NAMALWA (cell line): Measurements from ENCODE around the gene SET.
"Not testable (repeated sequence)": the region's sequence is repeated elsewhere in the genome, so short reads cannot be mapped to it uniquely, and the experiment has no call there.

Experiments
- DNase-seq: peaks from one replicate; pipeline ENCODE4 v3.0.0-alpha.2; 2015; ENCODE audit warnings: low spot score

The SET gene

GRCh38 chr9:128687453-128687852 lies 1.6 kb upstream of the SET start:
- DNase-seq, result no peak

DNA sequence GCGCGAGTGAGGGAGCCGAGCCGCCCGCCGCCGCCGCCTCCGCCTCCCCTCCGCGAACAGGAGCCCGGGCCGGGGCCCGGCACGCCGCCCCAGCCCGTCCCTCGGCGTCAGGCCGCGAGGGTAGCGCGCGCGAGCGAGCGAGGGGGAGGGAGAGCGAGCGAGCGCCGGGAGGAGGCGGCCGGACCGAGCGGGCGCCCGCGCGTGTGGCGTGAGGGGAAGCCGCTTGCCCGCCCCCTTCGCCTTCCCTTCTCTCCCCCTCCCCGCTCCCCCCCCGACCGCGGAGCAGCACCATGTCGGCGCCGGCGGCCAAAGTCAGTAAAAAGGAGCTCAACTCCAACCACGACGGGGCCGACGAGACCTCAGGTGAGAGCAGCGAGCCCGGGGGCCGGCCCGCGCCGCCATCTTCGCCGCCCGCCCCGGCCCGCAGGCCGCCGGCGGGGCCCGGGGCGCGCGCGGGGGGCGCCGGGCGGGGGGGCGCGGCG lies 312 bp downstream of the SET start:
- no peak for DNase-seq

DNA sequence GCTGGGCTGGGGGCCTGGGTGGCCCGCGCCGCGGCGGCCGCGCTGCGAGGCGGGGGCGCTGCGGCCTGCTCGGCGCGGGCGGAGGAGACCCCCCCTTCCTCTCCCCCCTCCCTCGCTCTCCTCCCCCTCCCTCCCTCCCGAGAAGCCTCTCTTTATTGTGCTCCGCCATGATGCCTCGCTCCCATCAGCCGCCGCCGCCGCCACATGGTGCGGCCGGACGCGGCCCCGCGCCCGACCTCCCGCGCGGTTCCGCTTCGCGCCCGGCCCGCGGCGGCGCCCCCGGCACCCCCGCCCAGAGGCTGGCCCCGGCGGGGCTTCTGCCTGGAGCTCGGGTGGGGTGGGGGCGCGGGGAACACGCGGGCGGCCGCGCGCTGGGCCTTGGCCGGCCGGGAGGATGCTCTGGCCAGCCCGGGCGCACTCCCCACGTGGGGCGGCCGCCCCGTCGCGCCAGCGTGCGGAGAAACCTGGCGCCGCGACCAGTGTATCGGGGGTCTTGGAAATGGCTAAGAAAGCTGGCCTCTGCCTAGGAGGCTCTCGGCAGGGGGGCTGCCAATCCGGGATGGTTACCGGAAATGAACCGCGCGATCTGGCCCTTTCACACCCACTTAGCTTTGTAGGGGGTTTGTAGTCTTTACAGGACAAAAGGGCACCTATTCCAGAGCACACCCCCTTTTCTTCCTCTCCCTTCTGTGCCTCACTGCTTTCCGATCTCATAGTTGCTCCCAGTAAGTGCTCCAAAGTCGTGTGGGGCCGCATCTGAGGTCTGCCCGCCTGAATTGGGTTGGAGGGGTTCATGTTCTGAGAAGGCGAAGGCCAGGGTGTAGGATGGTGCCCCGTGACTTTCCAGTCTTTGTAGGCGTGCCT lies 1.0 kb downstream of the SET start:
- peak; percentile 45 for DNase-seq

GRCh38 chr9:128690684-128691034 lies 1.6 kb downstream of the SET start:
- DNase-seq, result no peak

DNA sequence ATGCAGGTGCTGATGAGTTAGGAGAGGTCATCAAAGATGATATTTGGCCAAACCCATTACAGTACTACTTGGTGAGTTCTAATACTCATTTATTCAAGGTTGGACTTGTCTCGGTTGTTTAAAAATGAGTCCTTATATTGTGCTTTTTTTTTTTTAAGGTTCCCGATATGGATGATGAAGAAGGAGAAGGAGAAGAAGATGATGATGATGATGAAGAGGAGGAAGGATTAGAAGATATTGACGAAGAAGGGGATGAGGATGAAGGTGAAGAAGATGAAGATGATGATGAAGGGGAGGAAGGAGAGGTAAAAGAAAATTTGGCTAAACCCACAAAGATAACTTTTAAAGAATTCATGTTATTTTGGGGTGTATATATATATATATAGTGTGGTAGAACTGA lies 4.7 kb downstream of the SET start:
- not testable (repeated sequence) for DNase-seq

- DNase-seq, result no peak
Measured at GRCh38 chr9:128694344-128694743, 5.3 kb downstream of the SET start.

GRCh38 chr9:128696923-128697707 lies 8.1 kb downstream of the SET start:
- DNase-seq, result no peak

- DNase-seq, result not testable (repeated sequence)
Measured at GRCh38 chr9:128699096-128699795, 10.2 kb downstream of the SET start.

DNA sequence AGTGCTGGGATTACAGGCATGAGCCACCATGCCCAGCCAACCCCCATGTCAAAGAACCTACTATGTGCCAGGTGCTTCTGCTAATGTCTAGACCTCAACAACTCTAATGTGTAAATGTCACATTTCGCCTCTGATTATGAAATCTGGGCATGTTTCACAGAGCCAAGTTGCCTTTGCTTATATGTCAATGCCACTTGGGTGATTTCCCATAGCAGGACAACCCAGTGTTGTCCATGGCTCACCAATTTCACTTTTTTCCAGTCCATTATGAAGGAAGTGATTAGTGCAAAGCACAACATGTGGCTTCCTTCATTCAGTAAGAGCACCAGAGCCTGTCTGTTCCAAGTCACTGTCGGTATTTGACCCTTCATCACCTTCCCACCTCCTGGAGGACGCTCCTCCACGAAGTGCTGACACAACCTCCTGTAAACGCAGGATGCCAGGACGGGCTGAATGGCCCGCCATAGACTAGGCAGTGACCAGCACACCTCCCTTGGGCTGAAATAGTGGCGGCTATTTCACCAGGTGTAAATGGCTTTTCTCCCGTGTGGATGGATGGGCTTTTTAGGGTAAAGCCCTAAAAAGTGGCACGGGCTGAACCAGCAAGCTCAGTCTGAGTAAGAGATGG lies 12.3 kb downstream of the SET start:
- no peak for DNase-seq

- peak; percentile 77 for DNase-seq
Measured at GRCh38 chr9:128702445-128702948, 13.5 kb downstream of the SET start, which contains the start of gene PKN3. Gene PKN3, plus strand, starts transcription at chr9:128702503. Its CDS starts 413 bp downstream, at chr9:128702916.

DNA sequence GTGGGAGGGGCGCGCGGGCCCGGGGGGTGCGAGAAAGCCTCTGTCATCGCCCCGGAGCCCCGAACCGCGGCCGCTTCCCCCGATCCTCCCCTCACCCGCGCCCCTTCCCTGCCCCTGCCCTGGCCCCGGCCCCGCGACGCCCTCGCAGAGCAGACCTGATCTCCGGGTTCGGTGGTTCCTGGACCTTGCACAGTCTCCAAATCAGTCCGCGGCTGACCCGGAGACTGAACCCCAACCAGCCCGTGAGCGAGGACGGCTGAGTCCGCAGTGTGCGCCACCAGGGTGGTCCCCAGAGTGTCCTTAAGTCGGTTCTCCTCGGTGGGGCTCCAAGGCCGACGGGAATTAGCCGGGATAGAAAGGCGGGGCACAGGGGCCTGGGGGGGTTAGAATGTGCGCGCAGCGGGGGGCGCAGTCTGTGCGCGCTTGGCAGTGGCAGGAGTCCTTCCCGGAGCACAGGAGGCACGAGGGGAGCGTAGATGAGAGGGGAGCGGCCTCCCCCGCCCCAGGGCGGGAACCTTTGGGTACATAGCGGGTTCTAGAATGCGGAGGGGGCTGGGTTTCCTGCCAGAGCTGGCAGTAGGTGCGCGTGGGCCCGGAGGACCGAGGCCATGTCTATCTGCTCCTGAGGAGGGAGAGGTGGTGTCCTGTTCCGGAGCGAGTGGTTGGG lies 14.1 kb downstream of the SET start:
- no peak for DNase-seq

DNA sequence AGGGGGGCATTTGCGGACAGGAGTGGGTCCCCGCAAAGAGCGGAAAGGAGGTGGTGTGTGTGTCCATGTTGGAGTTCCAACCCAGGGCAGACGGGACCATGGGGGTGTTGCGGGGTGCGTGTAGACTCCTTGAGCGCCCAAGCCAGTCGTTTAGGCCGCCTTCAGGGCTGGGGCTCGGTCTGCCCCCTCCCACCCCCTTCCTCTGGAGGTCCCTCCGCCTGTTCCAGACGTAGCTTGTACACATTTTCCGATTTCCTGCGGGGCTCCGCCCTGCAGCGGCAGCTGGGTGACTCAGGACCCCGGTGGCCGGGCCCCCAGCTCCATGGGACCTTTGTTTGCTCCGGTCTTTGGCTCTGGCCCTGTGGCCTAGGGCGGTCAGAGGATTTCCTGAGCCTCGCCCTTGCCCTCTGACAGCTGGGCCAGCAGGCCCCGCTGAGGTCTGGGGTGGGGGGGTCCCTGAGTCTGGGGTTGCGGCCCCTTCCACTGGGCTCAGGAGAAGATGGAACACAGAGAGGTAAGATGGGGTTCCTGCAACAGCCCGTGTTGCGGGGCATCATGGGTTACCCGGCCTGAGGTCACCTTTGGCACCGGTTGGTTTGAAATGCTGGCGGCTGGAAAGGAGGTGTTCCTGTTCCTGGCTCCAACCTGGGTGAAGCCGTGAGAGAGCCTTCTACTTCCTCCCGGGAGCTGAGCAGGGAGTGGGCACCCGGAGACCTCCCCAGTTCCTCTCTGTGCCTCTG lies 14.8 kb downstream of the SET start:
- no peak for DNase-seq

GRCh38 chr9:128704356-128704670 lies 15.3 kb downstream of the SET start:
- no peak for DNase-seq

- DNase-seq, result no peak
Measured at GRCh38 chr9:128705051-128705965, 16.3 kb downstream of the SET start.

DNA sequence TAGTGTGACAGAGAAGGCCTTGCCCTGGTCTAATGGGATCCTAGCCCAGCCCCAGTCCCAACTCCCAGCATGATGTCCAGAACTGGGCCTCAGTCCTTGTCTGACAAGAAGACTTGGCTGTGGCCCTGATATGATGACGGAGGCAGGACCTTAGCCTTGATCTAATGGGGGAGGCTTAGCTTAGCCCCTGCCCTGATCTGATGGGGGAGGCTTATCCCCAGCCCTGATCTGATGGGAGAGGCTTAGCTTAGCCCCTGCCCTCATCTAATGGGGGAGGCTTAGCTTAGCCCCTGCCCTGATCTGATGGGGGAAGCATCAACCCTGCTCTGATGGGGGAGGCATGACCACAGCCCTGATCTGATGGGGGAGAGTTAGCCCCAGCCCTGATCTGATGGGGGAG lies 17.0 kb downstream of the SET start:
- no peak for DNase-seq

DNA sequence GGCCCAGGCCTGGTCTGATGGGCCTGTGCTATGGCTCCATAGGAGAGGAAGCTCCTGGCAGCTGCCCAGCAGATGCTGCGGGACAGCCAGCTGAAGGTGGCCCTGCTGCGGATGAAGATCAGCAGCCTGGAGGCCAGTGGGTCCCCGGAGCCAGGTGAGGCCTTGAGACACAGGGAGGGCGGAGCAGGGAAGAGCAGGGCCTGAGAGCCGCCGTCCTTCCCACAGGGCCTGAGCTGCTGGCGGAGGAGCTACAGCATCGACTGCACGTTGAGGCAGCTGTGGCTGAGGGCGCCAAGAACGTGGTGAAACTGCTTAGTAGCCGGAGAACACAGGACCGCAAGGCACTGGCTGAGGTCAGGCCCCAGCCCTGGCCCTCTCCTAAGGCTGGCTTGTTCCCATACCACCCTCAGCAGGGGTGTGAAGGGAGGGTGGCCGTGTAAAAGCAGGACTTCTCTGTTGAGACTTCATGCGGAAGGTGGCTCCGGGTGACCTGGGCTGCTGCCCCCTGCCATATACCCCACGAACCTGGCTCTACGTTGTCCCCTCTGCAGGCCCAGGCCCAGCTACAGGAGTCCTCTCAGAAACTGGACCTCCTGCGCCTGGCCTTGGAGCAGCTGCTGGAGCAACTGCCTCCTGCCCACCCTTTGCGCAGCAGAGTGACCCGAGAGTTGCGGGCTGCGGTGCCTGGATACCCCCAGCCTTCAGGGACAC lies 17.8 kb downstream of the SET start:
- DNase-seq, result no peak

GRCh38 chr9:128707446-128707845 lies 18.4 kb downstream of the SET start:
- DNase-seq, result no peak

DNA sequence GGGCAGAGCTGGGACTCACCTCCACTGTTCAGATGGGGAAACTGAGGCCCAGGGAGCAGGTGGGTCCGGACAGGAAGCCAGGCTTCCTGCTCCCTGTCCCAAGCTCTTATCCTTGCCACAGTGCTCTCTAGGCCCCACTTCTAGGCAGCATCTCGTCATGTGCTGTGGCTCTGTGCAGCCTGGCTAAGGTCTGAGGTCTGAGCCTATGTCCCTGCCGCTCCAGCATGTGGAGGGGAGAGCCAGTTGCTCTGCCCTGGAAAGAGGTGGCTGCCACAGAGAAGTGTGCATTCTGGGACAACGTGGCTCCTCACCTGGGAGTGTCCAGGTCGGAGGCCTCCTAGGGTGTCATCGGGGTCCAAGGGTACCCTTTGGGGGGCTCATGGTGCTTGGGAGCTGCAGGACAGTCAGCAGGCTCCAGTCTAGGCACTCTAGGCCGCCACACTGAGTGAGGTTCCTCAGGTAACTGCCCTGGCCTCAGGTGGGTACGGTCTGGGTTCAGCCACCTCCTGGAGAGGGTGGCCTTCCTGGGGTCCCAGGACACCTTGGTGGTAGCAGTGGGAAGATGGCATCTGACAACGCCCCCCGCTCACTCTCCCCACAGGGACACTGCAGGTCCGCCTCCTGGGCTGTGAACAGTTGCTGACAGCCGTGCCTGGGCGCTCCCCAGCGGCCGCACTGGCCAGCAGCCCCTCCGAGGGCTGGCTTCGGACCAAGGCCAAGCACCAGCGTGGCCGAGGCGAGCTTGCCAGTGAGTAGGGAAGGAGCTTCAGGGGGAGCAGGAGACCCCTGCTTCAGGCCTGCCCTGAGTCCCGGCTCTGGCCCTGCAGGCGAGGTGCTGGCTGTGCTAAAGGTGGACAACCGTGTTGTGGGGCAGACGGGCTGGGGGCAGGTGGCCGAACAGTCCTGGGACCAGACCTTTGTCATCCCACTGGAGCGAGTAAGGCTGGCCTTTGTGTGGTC lies 23.7 kb downstream of the SET start:
- no peak for DNase-seq
